ENCODE measurements around the gene PAX2. TPM values are rescaled to one million over a fixed set of nuclear protein-coding genes. Genes with fewer than 3 reads are reported as not detected.

PAX2 gene
- total and polyA plus RNA-seq, 12 donors: 0.07 to 0.25 (median 0.10) TPM; not detected in 8

DNA sequence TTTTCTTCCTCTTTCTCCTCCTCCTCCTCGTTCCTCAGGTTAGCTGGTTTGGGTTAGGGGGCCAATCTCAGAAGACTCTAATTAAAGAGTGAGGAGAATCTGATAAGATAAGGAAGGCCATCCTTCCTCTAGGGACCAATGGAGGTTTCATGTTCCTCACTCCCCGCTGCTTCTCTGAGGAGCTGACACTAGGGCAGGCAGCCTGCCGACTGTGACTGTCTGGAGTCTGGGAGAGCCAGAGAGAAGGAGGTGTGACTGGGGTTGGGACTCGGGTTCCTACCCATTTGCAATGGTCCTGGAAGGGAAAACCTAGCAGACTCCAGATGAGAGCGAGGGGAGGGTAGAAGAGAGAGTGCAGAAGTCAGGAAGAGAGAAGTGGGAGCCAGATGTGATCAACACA is 15.3 kb downstream of the PAX2 start:
- H3K4me1 ChIP-seq (replicated peaks in 1 of 2): no peaks in the 10 kb centered on the region
- no peaks in the 10 kb centered on the region for H3K36me3 ChIP-seq (replicated peaks in 1 of 2)
- H3K4me3 ChIP-seq: no peak overlapping the region
- DNase-seq: no peak
- peaks cover 15% of the 10 kb centered on the region for H3K27me3 ChIP-seq
- intact Hi-C loops (cut with DNase I): no loop called here
- TF ChIP-seq POLR2A (IDR thresholded peaks at IDR 0.05): no peak
- TF ChIP-seq, protein P1, sequence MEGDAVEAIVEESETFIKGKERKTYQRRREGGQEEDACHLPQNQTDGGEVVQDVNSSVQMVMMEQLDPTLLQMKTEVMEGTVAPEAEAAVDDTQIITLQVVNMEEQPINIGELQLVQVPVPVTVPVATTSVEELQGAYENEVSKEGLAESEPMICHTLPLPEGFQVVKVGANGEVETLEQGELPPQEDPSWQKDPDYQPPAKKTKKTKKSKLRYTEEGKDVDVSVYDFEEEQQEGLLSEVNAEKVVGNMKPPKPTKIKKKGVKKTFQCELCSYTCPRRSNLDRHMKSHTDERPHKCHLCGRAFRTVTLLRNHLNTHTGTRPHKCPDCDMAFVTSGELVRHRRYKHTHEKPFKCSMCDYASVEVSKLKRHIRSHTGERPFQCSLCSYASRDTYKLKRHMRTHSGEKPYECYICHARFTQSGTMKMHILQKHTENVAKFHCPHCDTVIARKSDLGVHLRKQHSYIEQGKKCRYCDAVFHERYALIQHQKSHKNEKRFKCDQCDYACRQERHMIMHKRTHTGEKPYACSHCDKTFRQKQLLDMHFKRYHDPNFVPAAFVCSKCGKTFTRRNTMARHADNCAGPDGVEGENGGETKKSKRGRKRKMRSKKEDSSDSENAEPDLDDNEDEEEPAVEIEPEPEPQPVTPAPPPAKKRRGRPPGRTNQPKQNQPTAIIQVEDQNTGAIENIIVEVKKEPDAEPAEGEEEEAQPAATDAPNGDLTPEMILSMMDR (IDR thresholded peaks at IDR 0.05): no peak
- 54 to 60% (median 58%) methylated on average over 5 of the region's 5 CpGs for WGBS, 4 donors
- H3K9me3 ChIP-seq (replicated peaks in 1 of 3): no peaks in the 10 kb centered on the region
- H3K27ac ChIP-seq: no peak overlapping the region

DNA sequence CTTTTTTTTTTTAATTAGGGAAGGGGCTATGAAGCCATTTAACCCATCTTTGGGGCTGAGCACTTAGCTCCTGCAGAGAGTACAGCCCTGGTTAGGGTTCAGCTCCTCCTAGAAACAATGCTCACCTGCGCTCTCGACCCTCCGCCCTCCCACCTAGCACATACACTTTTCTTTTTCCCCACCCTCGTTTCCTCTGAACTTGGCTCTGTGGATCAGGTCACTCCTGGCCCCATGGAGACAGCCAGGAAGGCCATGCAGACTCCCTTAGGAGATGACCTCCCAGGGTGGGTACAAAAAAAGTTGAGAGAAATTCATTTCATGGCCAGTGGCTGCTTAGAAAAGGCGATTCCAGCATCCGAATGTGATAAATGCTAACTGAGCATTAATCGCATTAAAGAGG is 15.8 kb downstream of the PAX2 start:
- Histone ChIP-seq H3K27me3 (peaks cover 14% of the 10 kb centered on the region), H3K4me1 (replicated peaks in 1 of 2) (no peaks in the 10 kb centered on the region), H3K27ac (no peak overlapping the region), H3K36me3 (replicated peaks in 1 of 2) (no peaks in the 10 kb centered on the region), H3K9me3 (replicated peaks in 1 of 3) (no peaks in the 10 kb centered on the region), H3K4me3 (no peak overlapping the region)
- intact Hi-C loops (cut with DNase I): no loop called here
- 74 to 84% (median 81%) methylated on average over 7 of the region's 7 CpGs for WGBS, 4 donors
- TF ChIP-seq POLR2A (IDR thresholded peaks at IDR 0.05): no peak
- TF ChIP-seq, protein P1 (IDR thresholded peaks at IDR 0.05): no peak
- no peak for DNase-seq

DNA sequence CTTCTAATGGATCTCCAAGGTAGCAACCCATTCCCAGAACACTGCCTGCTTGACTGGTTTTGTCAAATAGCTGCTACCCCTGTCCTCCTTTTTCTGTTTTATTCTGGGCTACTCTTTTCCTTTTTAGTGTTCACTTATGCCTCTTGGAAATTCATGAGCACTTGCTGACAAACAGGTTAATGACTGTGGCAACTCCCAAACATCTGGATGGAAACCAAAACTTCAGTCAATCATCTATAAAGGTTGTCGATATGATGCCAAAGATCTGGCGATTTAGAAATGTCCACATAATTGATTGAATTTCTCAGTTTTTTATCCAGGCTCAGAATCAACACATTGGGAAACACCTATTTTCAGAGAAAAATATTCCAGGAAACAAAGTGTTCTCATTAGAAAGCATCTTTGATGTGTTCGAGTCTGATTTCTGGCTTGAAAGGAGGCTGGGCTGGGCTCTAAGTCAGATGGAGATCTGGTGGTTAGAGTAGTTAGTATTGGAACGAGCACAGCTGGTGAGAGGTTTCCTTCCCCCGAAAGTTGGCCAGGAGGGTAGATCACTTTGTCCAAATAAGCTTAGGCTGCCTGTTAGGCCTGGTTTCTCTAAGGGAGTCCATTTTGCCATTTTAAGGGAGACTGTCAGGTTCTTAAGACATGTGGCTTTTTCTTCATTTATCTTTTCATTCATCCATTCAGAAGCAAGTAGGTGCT is 17.8 kb downstream of the PAX2 start:
- Histone ChIP-seq H3K9me3 (replicated peaks in 1 of 3) (no peaks in the 10 kb centered on the region), H3K4me3 (no peak overlapping the region), H3K36me3 (replicated peaks in 1 of 2) (no peaks in the 10 kb centered on the region), H3K4me1 (replicated peaks in 1 of 2) (no peaks in the 10 kb centered on the region), H3K27ac (no peak overlapping the region), H3K27me3 (peaks cover 10% of the 10 kb centered on the region)
- no peak for DNase-seq
- TF ChIP-seq, protein P1 (IDR thresholded peaks at IDR 0.05): no peak
- TF ChIP-seq POLR2A (IDR thresholded peaks at IDR 0.05): no peak
- intact Hi-C loops (cut with DNase I): no loop called here
- 75 to 85% (median 81%) methylated on average over 5 of the region's 5 CpGs for WGBS, 4 donors

DNA sequence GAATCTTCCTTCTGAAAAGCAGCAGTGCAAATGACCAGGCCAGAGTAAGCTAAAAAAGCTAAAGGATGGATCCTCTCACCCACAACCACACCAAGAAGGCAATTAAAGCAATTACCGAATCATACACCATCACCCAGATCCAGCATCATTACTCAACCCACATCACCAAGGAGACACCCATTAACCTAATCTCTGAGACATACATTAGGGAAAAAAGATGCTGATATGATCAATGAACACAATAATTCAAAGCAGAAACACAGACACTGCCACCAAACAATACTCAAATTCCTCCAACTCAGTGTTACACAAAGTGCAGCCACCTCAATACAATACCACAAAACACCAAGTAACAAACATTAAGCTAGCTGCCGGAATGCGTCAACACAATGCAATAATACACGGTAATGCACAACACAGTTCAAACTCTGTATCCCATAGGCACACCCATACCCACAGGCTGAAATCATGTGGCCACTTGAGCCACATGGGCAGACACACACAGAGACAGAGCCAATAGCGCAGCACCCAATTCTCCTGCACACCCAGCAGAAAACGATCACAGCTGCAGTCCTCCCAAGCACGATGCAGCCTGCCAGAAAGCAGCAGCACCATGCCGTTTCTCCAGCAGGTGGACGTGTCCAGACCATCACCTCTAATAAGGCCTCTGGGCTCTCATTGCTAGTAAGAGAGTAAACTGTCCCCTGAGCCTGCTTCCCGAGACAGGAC is 21.5 kb downstream of the PAX2 start:
- intact Hi-C loops (cut with DNase I): no loop called here
- H3K27ac ChIP-seq: no peak overlapping the region
- H3K27me3 ChIP-seq: peaks cover 18% of the 10 kb centered on the region
- H3K36me3 ChIP-seq (replicated peaks in 1 of 2): no peaks in the 10 kb centered on the region
- H3K4me1 ChIP-seq (replicated peaks in 1 of 2): no peaks in the 10 kb centered on the region
- no peak overlapping the region for H3K4me3 ChIP-seq
- DNase-seq: no peak
- no peaks in the 10 kb centered on the region for H3K9me3 ChIP-seq (replicated peaks in 1 of 3)
- 62 to 69% (median 66%) methylated on average over 10 of the region's 10 CpGs for WGBS, 4 donors
- TF ChIP-seq POLR2A (IDR thresholded peaks at IDR 0.05): no peak
- TF ChIP-seq, protein P1 (IDR thresholded peaks at IDR 0.05): no peak

Data from adrenal gland (tissue), 12 donors.